Measurements from ENCODE around the gene GPR52.

GRCh38 chr1:174415506-174415905 is 32.3 kb upstream of the GPR52 start:
- TF ChIP-seq POLR2A (IDR thresholded peaks at IDR 0.05; ENCODE audit: low read depth) (no peak), EP300 (IDR thresholded peaks at IDR 0.05) (no peak), POLR2AphosphoS5 (IDR thresholded peaks at IDR 0.05) (no peak)
- TF ChIP-seq, protein P1, sequence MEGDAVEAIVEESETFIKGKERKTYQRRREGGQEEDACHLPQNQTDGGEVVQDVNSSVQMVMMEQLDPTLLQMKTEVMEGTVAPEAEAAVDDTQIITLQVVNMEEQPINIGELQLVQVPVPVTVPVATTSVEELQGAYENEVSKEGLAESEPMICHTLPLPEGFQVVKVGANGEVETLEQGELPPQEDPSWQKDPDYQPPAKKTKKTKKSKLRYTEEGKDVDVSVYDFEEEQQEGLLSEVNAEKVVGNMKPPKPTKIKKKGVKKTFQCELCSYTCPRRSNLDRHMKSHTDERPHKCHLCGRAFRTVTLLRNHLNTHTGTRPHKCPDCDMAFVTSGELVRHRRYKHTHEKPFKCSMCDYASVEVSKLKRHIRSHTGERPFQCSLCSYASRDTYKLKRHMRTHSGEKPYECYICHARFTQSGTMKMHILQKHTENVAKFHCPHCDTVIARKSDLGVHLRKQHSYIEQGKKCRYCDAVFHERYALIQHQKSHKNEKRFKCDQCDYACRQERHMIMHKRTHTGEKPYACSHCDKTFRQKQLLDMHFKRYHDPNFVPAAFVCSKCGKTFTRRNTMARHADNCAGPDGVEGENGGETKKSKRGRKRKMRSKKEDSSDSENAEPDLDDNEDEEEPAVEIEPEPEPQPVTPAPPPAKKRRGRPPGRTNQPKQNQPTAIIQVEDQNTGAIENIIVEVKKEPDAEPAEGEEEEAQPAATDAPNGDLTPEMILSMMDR (IDR thresholded peaks at IDR 0.05): no peak
